Loucy (cell line): Measurements from ENCODE around the gene THBS1.

Source experiments
- H2AFZ ChIP-seq: fragments of 200-600 bp; sonication (generic); 2 replicates; pipeline ENCODE4 v1.6.0; 2016; ENCODE audit warnings: antibody characterized with exemption, mild to moderate bottlenecking, low read length, moderate library complexity
- H3F3A ChIP-seq: fragments of 200-600 bp; 2 replicates; pipeline ENCODE4 v1.6.0; 2016; ENCODE audit warnings: antibody characterized with exemption, low read depth, mild to moderate bottlenecking
- H3K27me3 ChIP-seq: fragments of 200-600 bp; sonication (generic); 2 replicates; pipeline ENCODE4 v1.6.1; 2014; ENCODE audit warnings: low read length, mild to moderate bottlenecking; ENCODE audit not compliant: insufficient read depth, poor library complexity, severe bottlenecking
- H3K36me3 ChIP-seq: fragments of 200-600 bp; sonication (generic); 2 replicates; pipeline ENCODE4 v1.6.1; 2016; ENCODE audit warnings: low read length; ENCODE audit not compliant: insufficient read depth
- H3K4me1 ChIP-seq: fragments of 200-600 bp; sonication (generic); 2 replicates; pipeline ENCODE4 v1.5.1; 2014; ENCODE audit warnings: low read length, mild to moderate bottlenecking; ENCODE audit not compliant: insufficient read depth, poor library complexity, severe bottlenecking
- H3K4me2 ChIP-seq: fragments of 200-600 bp; sonication (generic); 2 replicates; pipeline ENCODE4 v1.6.0; 2014; ENCODE audit warnings: antibody characterized with exemption, low read length, low read depth, mild to moderate bottlenecking; ENCODE audit not compliant: poor library complexity, severe bottlenecking
- H3K4me3 ChIP-seq: fragments of 200-600 bp; sonication (generic); 2 replicates; pipeline ENCODE4 v1.5.1; 2014; ENCODE audit warnings: low read length, mild to moderate bottlenecking, mixed read lengths; ENCODE audit not compliant: poor library complexity, severe bottlenecking
- H3K79me2 ChIP-seq: fragments of 200-600 bp; sonication (generic); 2 replicates; pipeline ENCODE4 v1.6.1; 2014; ENCODE audit warnings: low read length; ENCODE audit not compliant: insufficient read depth
- H3K9ac ChIP-seq: fragments of 200-600 bp; sonication (generic); 2 replicates; pipeline ENCODE4 v1.6.0; 2014; ENCODE audit warnings: mild to moderate bottlenecking, low read depth, low read length, moderate library complexity; ENCODE audit not compliant: poor library complexity, severe bottlenecking
- H3K9me2 ChIP-seq: fragments of 200-600 bp; sonication (generic); replicated peaks from 2 replicates; pipeline ENCODE4 v1.6.1; 2016; ENCODE audit warnings: low read depth, low read length, mixed read lengths
- H3K9me3 ChIP-seq: fragments of 200-600 bp; sonication (generic); 2 replicates; pipeline ENCODE4 v1.6.1; 2014; ENCODE audit warnings: mild to moderate bottlenecking, antibody characterized with exemption, low read length, low read depth; ENCODE audit not compliant: insufficient read depth
- H4K20me1 ChIP-seq: fragments of 200-600 bp; sonication (generic); 2 replicates; pipeline ENCODE4 v1.6.0; 2014; ENCODE audit warnings: antibody characterized with exemption, low read length, mild to moderate bottlenecking; ENCODE audit not compliant: insufficient read depth, poor library complexity, severe bottlenecking
- EZH2phosphoT487 ChIP-seq: fragments of 200-600 bp; IDR thresholded peaks from 2 replicates; pipeline ENCODE4 v1.6.1; 2018; ENCODE audit warnings: antibody characterized with exemption, mild to moderate bottlenecking, moderate library complexity, borderline replicate concordance
- TF ChIP-seq, protein P1 (sequence below): fragments of 200-600 bp; sonication (generic); conservative IDR thresholded peaks from 2 replicates; pipeline ENCODE4 v1.5.1; 2014; ENCODE audit warnings: mild to moderate bottlenecking, antibody characterized with exemption, low read length

Gene THBS1

DNA sequence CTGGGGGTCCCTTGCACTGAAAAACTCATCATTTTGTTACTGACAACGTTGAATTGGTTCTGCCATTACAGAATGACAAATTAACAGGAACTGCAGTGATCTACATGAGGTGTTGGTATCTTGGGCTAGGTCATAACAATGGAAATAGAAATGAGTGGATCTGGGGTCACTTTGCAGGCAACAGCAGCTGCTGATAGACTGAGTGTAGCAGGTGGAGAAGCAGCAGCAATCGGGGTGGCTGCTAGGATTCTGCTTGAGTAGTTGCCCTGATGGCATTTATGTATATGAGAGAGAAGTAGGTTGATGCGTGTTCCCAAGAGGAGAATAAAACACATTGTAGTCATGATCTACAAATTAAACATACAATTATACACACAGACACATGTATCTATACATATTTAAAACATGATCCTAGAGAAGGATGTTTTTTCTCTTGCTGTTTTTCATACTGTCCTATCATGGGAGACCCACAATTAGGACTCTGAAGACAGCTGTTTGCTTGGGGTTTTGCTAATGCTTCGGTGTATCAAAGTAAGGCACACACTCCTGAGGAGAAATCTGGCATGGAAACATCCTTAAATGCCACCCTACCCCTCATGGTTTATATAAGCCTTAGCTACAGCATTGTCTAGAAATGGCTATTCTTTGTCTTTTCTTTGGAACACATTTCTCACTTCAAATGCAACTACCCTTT, 15.8 kb upstream of the THBS1 start:
- H3K4me3 ChIP-seq = no peak overlapping the region
- H3F3A ChIP-seq = no peaks in the 10 kb centered on the region
- no peak overlapping the region for H3K9ac ChIP-seq
- H3K4me2 ChIP-seq = no peak overlapping the region
- H2AFZ ChIP-seq = no peak overlapping the region
- no peaks in the 10 kb centered on the region for H3K9me2 ChIP-seq
- H3K36me3 ChIP-seq = no peaks in the 10 kb centered on the region
- no peaks in the 10 kb centered on the region for H4K20me1 ChIP-seq
- TF ChIP-seq, protein P1, sequence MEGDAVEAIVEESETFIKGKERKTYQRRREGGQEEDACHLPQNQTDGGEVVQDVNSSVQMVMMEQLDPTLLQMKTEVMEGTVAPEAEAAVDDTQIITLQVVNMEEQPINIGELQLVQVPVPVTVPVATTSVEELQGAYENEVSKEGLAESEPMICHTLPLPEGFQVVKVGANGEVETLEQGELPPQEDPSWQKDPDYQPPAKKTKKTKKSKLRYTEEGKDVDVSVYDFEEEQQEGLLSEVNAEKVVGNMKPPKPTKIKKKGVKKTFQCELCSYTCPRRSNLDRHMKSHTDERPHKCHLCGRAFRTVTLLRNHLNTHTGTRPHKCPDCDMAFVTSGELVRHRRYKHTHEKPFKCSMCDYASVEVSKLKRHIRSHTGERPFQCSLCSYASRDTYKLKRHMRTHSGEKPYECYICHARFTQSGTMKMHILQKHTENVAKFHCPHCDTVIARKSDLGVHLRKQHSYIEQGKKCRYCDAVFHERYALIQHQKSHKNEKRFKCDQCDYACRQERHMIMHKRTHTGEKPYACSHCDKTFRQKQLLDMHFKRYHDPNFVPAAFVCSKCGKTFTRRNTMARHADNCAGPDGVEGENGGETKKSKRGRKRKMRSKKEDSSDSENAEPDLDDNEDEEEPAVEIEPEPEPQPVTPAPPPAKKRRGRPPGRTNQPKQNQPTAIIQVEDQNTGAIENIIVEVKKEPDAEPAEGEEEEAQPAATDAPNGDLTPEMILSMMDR = no peak
- no peak for TF ChIP-seq EZH2phosphoT487
- no peaks in the 10 kb centered on the region for H3K9me3 ChIP-seq
- no peaks in the 10 kb centered on the region for H3K79me2 ChIP-seq
- H3K27me3 ChIP-seq = no peaks in the 10 kb centered on the region
- H3K4me1 ChIP-seq = no peaks in the 10 kb centered on the region

DNA sequence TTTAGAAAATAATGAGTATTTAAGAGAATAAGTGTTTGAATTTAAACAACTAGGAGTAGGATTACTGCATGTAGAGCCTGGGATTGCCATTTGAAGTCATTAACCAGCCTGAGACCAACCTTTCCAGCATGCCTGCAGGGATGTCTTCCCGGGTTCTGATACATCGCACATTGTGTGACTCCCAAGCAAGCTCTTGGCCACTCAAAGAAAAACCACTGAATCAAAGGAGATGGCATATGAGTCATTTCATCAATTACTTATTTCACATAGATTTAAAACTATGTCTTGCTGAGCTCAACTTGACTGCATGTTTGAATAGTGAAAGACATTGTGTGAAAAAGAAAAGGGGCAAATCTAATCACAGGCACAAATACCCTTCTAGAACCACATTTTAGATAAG, 15.0 kb upstream of the THBS1 start:
- H3K79me2 ChIP-seq = no peaks in the 10 kb centered on the region
- TF ChIP-seq, protein P1 = no peak
- TF ChIP-seq EZH2phosphoT487 = no peak
- H3K27me3 ChIP-seq = no peaks in the 10 kb centered on the region
- no peak overlapping the region for H3K9ac ChIP-seq
- H2AFZ ChIP-seq = no peak overlapping the region
- H4K20me1 ChIP-seq = no peaks in the 10 kb centered on the region
- H3K4me3 ChIP-seq = no peak overlapping the region
- no peaks in the 10 kb centered on the region for H3K4me1 ChIP-seq
- H3K9me2 ChIP-seq = no peaks in the 10 kb centered on the region
- no peaks in the 10 kb centered on the region for H3F3A ChIP-seq
- no peaks in the 10 kb centered on the region for H3K9me3 ChIP-seq
- no peaks in the 10 kb centered on the region for H3K36me3 ChIP-seq
- no peak overlapping the region for H3K4me2 ChIP-seq

DNA sequence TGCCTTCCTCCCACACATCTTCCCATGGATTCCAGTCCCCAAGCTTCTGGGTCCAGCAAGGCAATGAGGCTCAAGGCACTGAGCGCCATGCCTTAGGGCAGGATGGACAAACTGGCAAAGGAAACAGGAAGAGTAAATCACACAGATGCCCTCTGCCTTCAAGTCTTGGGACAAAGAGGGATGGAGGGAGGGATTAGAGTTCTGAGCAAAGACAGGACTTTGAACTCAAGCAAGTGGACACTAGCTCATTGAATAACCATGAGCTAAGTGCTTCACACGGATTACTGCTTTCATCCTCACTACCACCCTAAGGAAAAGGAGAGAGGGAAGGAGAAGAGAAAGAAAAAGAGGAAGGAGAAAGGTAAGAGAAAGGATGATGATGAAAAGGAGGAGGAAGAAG, 7.6 kb upstream of the THBS1 start:
- no peak overlapping the region for H3K9ac ChIP-seq
- no peaks in the 10 kb centered on the region for H4K20me1 ChIP-seq
- H2AFZ ChIP-seq = no peak overlapping the region
- H3K9me3 ChIP-seq = no peaks in the 10 kb centered on the region
- no peak overlapping the region for H3K4me3 ChIP-seq
- H3K9me2 ChIP-seq = no peaks in the 10 kb centered on the region
- TF ChIP-seq, protein P1 = no peak
- TF ChIP-seq EZH2phosphoT487 = no peak
- no peaks in the 10 kb centered on the region for H3K4me1 ChIP-seq
- H3F3A ChIP-seq = no peaks in the 10 kb centered on the region
- no peaks in the 10 kb centered on the region for H3K36me3 ChIP-seq
- no peak overlapping the region for H3K4me2 ChIP-seq
- H3K79me2 ChIP-seq = no peaks in the 10 kb centered on the region
- no peaks in the 10 kb centered on the region for H3K27me3 ChIP-seq
